Heart left ventricle (tissue), 13 donors: ENCODE measurements around the gene GRAMD2B.

Source experiments
- CTCF ChIP-seq, 12 donors: fragments of 200-600 bp; sonication (generic) in 4 of 12; IDR thresholded peaks; one replicate each; pipeline versions ENCODE4 v1.5.0 to v1.8.0; 2018 to 2022; ENCODE audit warnings: antibody characterized with exemption in 12 of 12, mild to moderate bottlenecking in 5 of 12
- POLR2A ChIP-seq, 2 donors: fragments of 450-650 bp; IDR thresholded peaks; one replicate each; pipeline ENCODE4 v1.6.1; 2017; ENCODE audit warnings: antibody characterized with exemption in 2 of 2, mild to moderate bottlenecking in 2 of 2, moderate library complexity in 2 of 2
- donor health status: ischemic (EF 13 %, LVEDD 7.1; RV severe dilation, severe dysfunction).
- donor health status: DM: no; HTN: yes; CAD: no.
- donor health status: DM: no; HTN: no; CAD: no.
- donor health status: ischemic (EF 25% LVEDD 6.9; RV normal size, moderate dysfunction).
- donor health status: ischemic (EF 25% LVEDD 5.7; RV mildly dilated, moderate dysfunction).
- donor health status: ischemic (EF 35%, LVEDD 5.7; RV mildly dilated, moderate dysfunction).
- donor health status: nonischemic (EF 11% LVEDD 7.7; RV severe dilation, severe dysfunction).
- donor health status: DM: yes; HTN: yes; CAD: no.
- donor health status: PGD.
- donor health status: ischemic (EF 29% LVEDD 5.4; RV normal size, mild dysfunction).
- donor health status: nonischemic (EF 23%, LVEDD 6.1; RV moderate dilation, normal function).

DNA sequence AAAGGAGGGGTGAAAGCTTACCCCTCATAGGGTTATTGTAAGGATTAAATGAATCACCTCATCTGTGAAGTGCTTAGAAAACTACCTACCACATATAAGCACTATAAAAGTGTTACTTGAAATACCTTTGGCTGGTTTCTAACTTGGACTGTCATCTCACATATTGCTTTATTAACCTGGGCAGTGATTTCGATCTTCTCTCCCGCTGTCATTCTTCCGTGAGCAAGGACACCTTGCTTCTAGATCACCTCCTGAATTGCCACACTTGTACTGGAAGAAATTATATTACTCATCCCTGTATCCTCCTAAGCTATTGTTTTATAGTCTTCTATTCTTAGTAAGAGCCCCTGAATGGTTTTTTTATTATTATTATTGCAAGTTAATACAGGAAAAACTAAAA lies 34.0 kb upstream of the GRAMD2B start:
- TF ChIP-seq CTCF (IDR thresholded peaks at IDR 0.05), result no peak
- TF ChIP-seq POLR2A (IDR thresholded peaks at IDR 0.05), result no peak
